KBM-7 (cell line): ENCODE measurements around the gene ALK.

Source experiments
- DNase-seq: peaks from one replicate; pipeline ENCODE4 v3.0.0-alpha.2; 2015
- in situ Hi-C: fragments of 300-500 bp; cut with MboI; formaldehyde crosslinking; loops from 2 replicates; pipeline ENCODE4 v1.14.3; 2020; ENCODE audit warnings: low sequenced_read_pairs, low pct_unique_long_range_greater_than_20kb, mixed read lengths

The ALK gene

GRCh38 chr2:29698216-29698615, 223.2 kb downstream of the ALK start:
- no peak for DNase-seq
- in situ Hi-C loops = no loop called here

DNA sequence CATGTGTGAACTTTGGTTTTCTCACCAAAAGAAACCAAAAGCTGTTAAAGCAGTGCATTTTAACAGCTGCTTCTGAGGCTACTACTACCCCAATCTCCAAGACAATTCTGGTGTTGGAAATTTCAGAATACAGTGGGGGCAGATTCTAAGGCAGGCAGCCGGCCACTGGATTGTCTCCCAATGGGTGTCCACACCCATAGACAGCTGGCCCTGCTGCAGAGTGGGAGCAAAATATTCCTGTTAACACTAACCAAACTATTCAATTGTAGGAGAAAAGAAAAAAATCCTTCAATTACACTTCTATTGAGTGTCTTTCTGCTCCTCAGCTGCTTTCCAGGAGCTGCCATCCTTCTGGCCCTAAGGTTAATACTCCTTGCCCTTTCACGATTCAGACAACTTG, 223.7 kb downstream of the ALK start:
- no peak for DNase-seq
- in situ Hi-C loops = no loop called here

- in situ Hi-C loops = no loop called here
- no peak for DNase-seq
These were observed 224.2 kb downstream of the ALK start for GRCh38 chr2:29697181-29697580.

DNA sequence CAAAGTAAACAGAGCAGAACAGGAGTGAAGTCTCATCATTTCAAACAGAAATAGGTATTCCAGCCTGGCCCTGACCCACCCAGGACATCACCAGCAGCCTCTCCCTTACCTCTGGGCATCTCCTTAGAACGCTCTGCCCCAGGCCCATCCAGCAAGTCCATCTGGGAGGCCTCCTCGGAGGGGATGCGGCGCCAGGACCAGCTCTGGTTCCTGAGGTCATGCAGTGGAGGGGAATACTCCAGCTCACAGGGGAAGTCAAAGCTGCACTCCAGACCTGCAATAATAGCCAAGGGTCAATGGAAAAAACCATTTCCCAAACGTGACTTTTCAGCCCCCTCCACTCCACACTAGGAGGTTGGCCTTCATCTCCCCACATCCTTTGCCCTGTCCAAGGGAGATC, 226.6 kb downstream of the ALK start:
- no peak for DNase-seq
- in situ Hi-C loops = no loop called here

DNA sequence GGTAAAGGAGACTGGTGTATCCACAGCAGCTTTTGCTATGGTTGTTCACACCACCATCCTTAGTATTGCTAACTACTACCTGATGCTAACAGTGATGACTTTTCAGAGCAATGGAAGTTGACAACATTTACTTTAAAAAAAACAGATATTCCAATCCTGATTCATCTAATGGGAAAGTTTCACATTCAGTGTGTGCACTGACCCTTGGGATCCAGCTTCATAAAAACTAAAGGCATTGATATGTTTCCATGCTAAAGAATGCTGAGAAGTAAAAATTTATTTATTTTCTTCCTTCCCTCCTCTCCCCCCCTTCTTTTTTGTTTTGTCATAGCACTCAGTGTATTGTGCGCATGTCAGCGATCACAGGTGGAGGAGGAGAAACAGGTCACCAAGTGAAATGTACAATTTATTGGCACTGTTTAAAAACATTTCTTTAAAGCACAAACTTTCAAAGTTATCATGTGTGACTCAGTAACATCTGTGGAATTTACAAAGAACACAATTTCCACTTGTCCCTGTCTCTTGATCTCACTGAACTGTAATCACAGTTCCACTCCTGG, 229.9 kb downstream of the ALK start:
- in situ Hi-C loops = no loop called here
- no peak for DNase-seq

GRCh38 chr2:29689666-29690065, 231.7 kb downstream of the ALK start:
- DNase-seq = no peak
- in situ Hi-C loops = no loop called here

DNA sequence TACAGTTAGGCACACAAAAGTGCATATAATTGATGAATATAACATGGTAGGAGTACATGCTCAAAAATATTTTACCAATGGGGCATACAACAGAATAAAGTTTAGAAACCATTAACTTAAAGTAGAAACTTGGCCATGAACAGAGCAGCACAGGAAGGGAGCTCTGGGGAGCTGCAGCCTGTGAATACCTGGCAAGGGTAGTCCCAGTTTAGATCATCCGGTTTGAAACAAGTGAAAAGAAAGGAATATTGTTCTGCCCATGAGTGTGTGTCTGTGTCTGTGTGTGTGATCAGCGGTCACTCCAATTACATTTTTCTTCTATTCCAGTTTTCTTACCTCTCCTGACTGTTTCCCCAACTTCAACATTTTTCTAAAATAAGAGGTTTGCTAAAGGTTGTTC, 233.0 kb downstream of the ALK start:
- no peak for DNase-seq
- in situ Hi-C loops = no loop called here

- in situ Hi-C loops = no loop called here
- DNase-seq = no peak
These were observed 234.3 kb downstream of the ALK start for GRCh38 chr2:29687121-29687520.

GRCh38 chr2:29676886-29677453, 244.4 kb downstream of the ALK start:
- DNase-seq = no peak
- in situ Hi-C loops = no loop called here

GRCh38 chr2:29664578-29664977, 256.8 kb downstream of the ALK start:
- no peak for DNase-seq

DNA sequence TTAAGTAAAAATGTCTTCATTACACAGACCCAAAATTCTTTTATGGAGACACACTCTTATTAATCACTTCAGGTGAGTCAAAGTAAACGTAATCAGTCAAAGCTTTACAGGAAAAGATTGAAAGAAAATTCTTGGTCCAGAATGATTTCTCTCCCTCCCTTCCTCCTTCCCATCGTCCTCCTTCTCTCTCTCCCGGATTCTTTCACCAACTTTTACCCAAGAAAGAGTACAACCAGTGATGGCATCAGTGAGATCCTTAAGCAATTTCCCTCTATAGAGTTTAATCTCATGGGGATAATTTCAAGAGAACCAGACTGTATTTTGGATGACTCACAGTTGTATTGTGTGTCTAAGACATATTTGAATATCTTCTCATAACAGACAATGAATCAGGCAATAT, 258.1 kb downstream of the ALK start:
- in situ Hi-C loops = no loop called here
- DNase-seq = no peak

More at GRCh38 chr2:29664578-29664977, 256.8 kb downstream of the ALK start:
- in situ Hi-C loops = no loop called here

DNA sequence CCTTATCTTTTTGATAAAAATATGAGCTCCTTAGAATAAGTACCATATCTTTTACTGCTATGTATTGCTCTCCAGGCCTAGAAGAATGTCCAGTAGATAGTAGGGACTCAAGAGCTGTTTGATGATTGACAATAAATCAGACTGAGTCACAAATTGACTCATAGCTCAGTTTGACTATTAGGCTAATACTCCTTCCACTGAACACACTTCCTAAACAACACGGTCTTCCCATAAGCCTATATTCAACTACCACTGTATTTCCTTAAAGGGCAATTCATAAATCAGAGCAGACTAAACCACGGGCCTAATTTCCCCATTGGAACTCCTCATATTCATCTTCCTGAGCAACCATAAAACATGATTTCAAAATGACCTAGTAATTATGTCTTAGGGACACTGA, 258.5 kb downstream of the ALK start:
- in situ Hi-C loops = no loop called here
- DNase-seq = no peak

DNA sequence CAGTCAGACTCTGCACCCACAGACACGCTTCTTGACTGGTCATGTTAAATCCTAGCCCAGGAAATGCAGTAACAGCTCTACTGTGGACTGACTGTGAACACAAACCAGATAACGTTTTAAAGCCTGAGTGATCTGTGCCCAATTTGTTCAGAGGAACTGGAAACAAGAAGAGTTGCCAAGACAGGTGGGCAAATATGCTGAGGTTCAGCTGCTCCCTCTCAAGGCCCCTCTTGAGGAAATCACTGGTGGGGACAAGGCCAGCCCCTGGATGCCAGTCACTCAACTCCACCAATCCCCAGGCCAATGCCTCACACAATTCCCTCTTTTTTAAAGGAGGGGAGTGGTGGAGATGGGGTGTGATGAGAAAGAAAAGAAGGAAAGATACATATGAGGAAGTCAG, 261.2 kb downstream of the ALK start:
- in situ Hi-C loops = no loop called here
- no peak for DNase-seq

GRCh38 chr2:29659178-29659577, 262.2 kb downstream of the ALK start:
- in situ Hi-C loops = no loop called here
- DNase-seq = no peak

DNA sequence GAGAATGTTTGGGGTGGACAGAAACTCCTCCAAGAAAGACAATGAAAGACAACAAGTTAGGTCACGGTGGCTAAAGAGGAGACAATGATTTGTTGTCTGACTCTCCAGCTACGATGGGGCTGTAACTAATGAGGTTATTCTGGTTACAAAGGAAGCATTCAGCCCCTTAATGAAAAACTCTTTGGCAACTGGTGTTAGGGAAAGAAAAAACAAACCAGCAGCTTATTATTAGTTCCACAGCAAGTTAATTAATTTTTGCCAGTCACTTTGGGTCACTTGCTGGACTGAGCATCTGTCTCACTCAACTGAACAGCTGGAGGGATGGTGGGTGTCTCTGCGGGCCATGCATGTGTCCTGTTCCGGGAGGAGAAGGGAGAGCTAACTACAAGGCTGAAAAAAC, 263.7 kb downstream of the ALK start:
- in situ Hi-C loops = no loop called here
- DNase-seq = no peak

DNA sequence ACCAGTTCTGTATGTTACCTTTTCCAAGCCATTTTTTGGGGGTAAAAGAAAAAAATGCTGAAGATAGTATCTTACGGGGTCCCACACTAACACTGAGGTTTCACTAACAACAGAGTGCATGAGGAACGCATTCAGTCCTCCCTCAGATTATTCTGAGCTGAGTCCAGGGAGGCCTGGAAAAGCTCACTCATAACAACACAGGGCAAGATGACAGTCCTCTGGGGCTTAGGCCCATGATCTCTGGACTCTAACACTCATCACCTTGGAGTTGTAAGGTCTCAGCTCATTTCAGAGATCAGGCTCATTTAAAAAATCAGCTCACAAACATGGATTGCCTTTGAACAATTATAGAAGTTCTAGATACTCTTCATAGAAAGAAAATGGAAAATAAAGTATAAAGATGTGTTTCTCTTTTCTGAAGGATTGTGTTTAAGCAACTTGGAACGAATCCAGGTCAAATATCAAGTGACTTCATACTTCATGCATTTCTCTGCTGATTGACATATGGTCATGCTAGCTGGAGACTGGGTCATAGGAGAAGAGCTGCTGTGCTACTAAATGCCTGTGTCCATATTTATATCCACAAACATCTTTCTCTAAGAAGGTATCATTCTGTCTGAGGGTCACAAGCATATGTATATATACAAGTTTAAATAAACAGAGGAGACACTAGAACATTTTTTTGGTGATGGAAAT, 265.8 kb downstream of the ALK start:
- in situ Hi-C loops = no loop called here
- DNase-seq = no peak

GRCh38 chr2:29650631-29651097, 270.7 kb downstream of the ALK start:
- DNase-seq = no peak
- in situ Hi-C loops = no loop called here

DNA sequence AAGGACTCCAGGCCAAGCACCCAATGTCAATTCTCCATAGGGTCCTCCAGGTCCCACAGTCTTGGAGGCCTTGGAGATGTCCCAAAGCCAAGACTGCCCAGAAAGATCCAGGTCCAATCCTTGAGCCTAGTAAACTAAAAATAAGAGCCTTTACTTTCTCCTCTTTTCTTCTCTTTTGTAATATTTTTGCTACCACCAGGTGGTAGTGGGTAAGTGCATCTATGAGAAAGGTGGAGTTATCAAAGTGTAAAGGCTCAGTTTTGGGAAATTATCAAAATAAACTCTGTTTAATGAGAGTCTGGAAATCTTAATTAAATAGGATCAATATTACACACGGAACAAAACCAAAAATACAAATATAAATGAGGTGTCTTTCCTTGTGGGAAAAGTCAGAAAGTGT, 276.4 kb downstream of the ALK start:
- DNase-seq = no peak
- in situ Hi-C loops = no loop called here

DNA sequence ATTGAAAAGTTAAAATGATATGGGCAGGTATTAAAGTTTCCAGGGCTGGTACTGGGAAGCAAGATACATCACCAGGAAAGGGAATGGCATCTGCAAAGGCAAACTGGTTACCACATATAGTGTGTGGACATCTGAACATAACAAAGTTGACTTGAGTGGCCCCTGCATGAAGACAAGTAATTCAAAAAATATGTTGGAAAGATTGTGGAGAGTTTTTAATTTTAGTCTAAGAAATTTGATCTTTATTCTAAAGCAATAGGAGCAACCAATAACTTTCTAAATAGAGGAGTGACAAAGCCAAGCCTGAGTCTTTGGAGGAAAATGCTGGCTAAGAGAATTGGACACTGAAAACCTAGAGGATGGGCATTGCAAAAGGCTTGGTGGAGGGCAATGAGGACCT, 278.2 kb downstream of the ALK start:
- no peak for DNase-seq
- in situ Hi-C loops = no loop called here

DNA sequence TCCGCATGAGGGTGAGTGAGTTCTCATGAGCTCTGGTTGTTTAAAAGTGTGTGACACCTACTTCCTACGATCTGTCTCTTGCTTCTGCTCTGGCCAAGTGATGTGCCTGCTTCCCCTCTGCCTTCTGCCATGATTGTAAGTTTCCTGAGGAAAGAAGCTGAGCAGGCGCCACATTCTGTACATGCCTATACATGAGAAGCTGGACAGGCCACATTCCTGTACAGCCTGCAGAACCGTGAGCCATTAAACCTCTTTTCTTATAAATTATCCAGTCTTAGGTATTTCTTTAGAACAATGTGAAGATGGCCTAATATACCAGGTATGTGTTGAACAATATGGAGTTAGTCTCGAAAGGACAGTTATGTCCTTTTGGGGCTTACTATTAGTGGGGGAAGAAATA, 281.0 kb downstream of the ALK start:
- DNase-seq = no peak
- in situ Hi-C loops = no loop called here

GRCh38 chr2:29638641-29639040, 282.7 kb downstream of the ALK start:
- in situ Hi-C loops = no loop called here
- DNase-seq = no peak
